ENCODE data around the gene AGMAT.

DNA sequence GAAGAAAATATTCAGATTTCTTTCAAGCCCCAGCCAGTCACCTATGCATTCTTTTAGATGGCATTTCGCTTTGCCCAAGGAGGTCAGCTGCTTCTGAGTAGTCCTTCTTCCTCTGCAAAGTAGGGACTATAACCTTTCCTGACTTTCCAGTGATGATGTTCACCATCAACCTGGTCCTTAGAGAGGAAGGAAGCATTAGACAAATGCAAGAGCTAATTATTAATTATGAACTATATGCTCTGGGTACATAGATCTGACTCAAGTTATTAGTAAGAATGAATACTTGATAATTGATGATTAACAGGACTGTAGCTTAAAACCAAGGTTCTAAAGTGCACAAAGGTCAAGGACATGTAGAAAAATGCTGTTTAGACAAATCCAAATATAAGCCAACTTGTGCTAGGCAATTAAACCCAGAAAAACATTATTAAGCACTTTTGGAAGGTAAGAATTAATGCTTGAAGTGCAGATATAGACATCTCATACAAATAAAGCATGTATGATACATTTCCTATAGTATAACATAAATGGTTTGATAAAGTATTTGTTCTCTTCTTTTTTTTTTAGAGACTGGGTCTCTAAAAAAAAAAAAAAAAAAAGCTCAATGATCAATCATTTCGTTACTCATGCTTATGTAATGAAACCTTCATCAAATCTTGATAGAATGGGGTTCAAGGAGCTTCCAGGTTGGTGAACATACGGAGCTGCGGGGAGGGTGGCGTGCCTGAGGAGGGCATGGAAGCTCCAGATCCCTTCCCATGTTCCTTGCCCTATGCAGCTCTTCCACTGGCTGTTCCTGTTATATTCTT lies 11.2 kb upstream of the AGMAT start:
- no peak for TF ChIP-seq CBX5 (CRISPR knock-in tag; IDR thresholded peaks at IDR 0.05; ENCODE audit: borderline replicate concordance)
- no peak for TF ChIP-seq ZNF354B (CRISPR knock-in tag; IDR thresholded peaks at IDR 0.05)
- TF ChIP-seq EEA1 (CRISPR knock-in tag; IDR thresholded peaks at IDR 0.05; ENCODE audit: borderline replicate concordance) = no peak
- no peak for TF ChIP-seq DNMT3B (CRISPR knock-in tag; conservative IDR thresholded peaks at IDR 0.05)
- TF ChIP-seq, protein P1, sequence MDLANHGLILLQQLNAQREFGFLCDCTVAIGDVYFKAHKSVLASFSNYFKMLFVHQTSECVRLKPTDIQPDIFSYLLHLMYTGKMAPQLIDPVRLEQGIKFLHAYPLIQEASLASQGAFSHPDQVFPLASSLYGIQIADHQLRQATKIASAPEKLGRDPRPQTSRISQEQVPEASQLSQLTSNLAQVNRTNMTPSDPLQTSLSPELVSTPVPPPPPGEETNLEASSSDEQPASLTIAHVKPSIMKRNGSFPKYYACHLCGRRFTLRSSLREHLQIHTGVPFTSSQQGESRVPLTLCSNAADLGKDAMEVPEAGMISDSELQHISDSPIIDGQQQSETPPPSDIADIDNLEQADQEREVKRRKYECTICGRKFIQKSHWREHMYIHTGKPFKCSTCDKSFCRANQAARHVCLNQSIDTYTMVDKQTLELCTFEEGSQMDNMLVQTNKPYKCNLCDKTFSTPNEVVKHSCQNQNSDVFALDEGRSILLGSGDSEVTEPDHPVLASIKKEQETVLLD (CRISPR knock-in tag; IDR thresholded peaks at IDR 0.05; ENCODE audit: low read depth) = no peak
